IMR-90 (cell line): Measurements from ENCODE around the gene TBCD. TPM values are rescaled to one million over a fixed set of nuclear protein-coding genes. Genes with fewer than 3 reads are reported as not detected.

Experiments
- ATAC-seq: fragments of 200-7000 bp; cut with Tn5 transposase; 2 replicates; pipeline ENCODE4 v1.9.1; 2020; ENCODE audit warnings: low read depth, mild to moderate bottlenecking, moderate library complexity
- BruUV-seq: library from RNA; stranded (reverse); fragments of 400-500 nt; replicated peaks from 2 replicates; lab custom pipeline; 2021; lab: Mats Ljungman, UMichigan
- CTCF ChIA-PET: fragments of 300-600 bp; formaldehyde crosslinking; extraction: SDS; loops from one replicate; lab custom pipeline; 2021; ENCODE audit warnings: antibody characterized with exemption; lab: Yijun Ruan, JAX
- POLR2A ChIA-PET: fragments of 300-600 bp; sonication (Branson Sonifier 250); formaldehyde crosslinking; loops from one replicate; lab custom pipeline; 2022; ENCODE audit warnings: antibody characterized with exemption; ENCODE audit not compliant: unreplicated experiment; lab: Charles Lee
- DNase-seq: peaks from one replicate; pipeline ENCODE4 v3.0.0; 2013
- H2AFZ ChIP-seq: replicated peaks from 2 replicates; pipeline ENCODE3; 2013; ENCODE audit warnings: low read length, mild to moderate bottlenecking; ENCODE audit not compliant: poor library complexity
- H2AK5ac ChIP-seq: 2 replicates; pipeline ENCODE4 v1.6.1; 2013; ENCODE audit warnings: low read depth, low read length, inconsistent platforms
- H2AK9ac ChIP-seq: replicated peaks from 2 replicates; pipeline ENCODE3; 2013; ENCODE audit warnings: mild to moderate bottlenecking, low read depth, low read length, moderate library complexity; ENCODE audit not compliant: poor library complexity
- H2BK120ac ChIP-seq: 2 replicates; pipeline ENCODE4 v1.6.1; 2013; ENCODE audit warnings: low read depth, low read length, inconsistent platforms
- H2BK15ac ChIP-seq: 3 replicates; pipeline ENCODE4 v1.6.1; 2013; ENCODE audit warnings: low read depth, low read length, inconsistent platforms
- H2BK20ac ChIP-seq: 2 replicates; pipeline ENCODE4 v1.6.1; 2013; ENCODE audit warnings: low read depth, mild to moderate bottlenecking, inconsistent platforms, low read length, moderate library complexity
- H2BK5ac ChIP-seq: 2 replicates; pipeline ENCODE4 v1.6.1; 2013; ENCODE audit warnings: mild to moderate bottlenecking, low read depth, low read length, inconsistent platforms; ENCODE audit not compliant: poor library complexity, severe bottlenecking
- H3K14ac ChIP-seq: replicated peaks from 2 replicates; pipeline ENCODE4 v1.6.1; 2013; ENCODE audit warnings: low read depth, low read length, inconsistent platforms
- H3K18ac ChIP-seq: 2 replicates; pipeline ENCODE4 v1.6.1; 2013; ENCODE audit warnings: low read depth, low read length, control low read depth
- H3K23ac ChIP-seq: 2 replicates; pipeline ENCODE4 v1.6.1; 2013; ENCODE audit warnings: low read depth, low read length, inconsistent platforms
- H3K27ac ChIP-seq: 2 replicates; pipeline ENCODE4 v1.5.1; 2013; ENCODE audit warnings: mild to moderate bottlenecking, control low read depth, low read length; ENCODE audit not compliant: insufficient read depth
- H3K27me3 ChIP-seq: 2 replicates; pipeline ENCODE4 v1.6.1; 2013; ENCODE audit warnings: low read length; ENCODE audit not compliant: control insufficient read depth, insufficient read depth
- H3K36me3 ChIP-seq: 2 replicates; pipeline ENCODE4 v1.6.1; 2013; ENCODE audit warnings: low read length, mixed read lengths; ENCODE audit not compliant: control insufficient read depth, insufficient read depth
- H3K4ac ChIP-seq: 2 replicates; pipeline ENCODE4 v1.6.1; 2013; ENCODE audit warnings: low read depth, low read length, inconsistent platforms
- H3K4me1 ChIP-seq: 2 replicates; pipeline ENCODE4 v1.6.1; 2013; ENCODE audit warnings: low read length, mixed read lengths; ENCODE audit not compliant: control insufficient read depth, insufficient read depth
- H3K4me2 ChIP-seq: 2 replicates; pipeline ENCODE4 v1.6.1; 2013; ENCODE audit warnings: low read depth, mild to moderate bottlenecking, control low read depth, low read length, moderate library complexity
- H3K4me3 ChIP-seq: 2 replicates; pipeline ENCODE4 v1.5.1; 2013; ENCODE audit warnings: low read depth, mild to moderate bottlenecking, control low read depth, low read length, moderate library complexity; ENCODE audit not compliant: insufficient read depth
- H3K56ac ChIP-seq: 2 replicates; pipeline ENCODE4 v1.6.1; 2013; ENCODE audit warnings: low read length, inconsistent platforms; ENCODE audit not compliant: insufficient read depth; ENCODE audit errors: extremely low read depth
- H3K79me1 ChIP-seq, 2 experiments: 2 replicates each; pipeline ENCODE4 v1.6.1; 2013; ENCODE audit warnings: low read length in 2 of 2, inconsistent platforms in 1 of 2, low read depth in 1 of 2
- H3K9ac ChIP-seq: 2 replicates; pipeline ENCODE4 v1.6.1; 2013; ENCODE audit warnings: low read depth, low read length, control low read depth
- H3K9me1 ChIP-seq: 2 replicates; pipeline ENCODE4 v1.6.1; 2013; ENCODE audit warnings: low read length, inconsistent platforms; ENCODE audit not compliant: insufficient read depth
- H3K9me3 ChIP-seq: 2 replicates; pipeline ENCODE4 v1.6.1; 2013; ENCODE audit warnings: low read length; ENCODE audit not compliant: control insufficient read depth, insufficient read depth
- H4K20me1 ChIP-seq: 2 replicates; pipeline ENCODE4 v1.6.1; 2013; ENCODE audit warnings: low read length, inconsistent platforms; ENCODE audit not compliant: insufficient read depth
- H4K5ac ChIP-seq: 2 replicates; pipeline ENCODE4 v1.6.1; 2013; ENCODE audit warnings: mild to moderate bottlenecking, low read depth, low read length, control low read depth
- H4K8ac ChIP-seq, 2 experiments: 2 replicates each; pipeline ENCODE4 v1.6.1; 2013; ENCODE audit warnings: low read depth in 2 of 2, low read length in 2 of 2, control low read depth in 1 of 2, inconsistent platforms in 1 of 2
- H4K91ac ChIP-seq: 2 replicates; pipeline ENCODE4 v1.6.1; 2013; ENCODE audit warnings: low read depth, low read length, inconsistent platforms; ENCODE audit not compliant: insufficient read depth
- CHD1 ChIP-seq: IDR thresholded peaks from 2 replicates; pipeline ENCODE4 v1.6.1; 2012; ENCODE audit warnings: low read depth, low read length, improper control_type of control experiment
- RCOR1 ChIP-seq: IDR thresholded peaks from 2 replicates; pipeline ENCODE4 v1.6.1; 2012; ENCODE audit warnings: mild to moderate bottlenecking, low read length, improper control_type of control experiment; ENCODE audit not compliant: insufficient replicate concordance
- USF2 ChIP-seq: fragments of 150-350 bp; IDR thresholded peaks from 2 replicates; pipeline ENCODE4 v1.6.1; 2017; ENCODE audit warnings: mild to moderate bottlenecking, antibody characterized with exemption, low read length, low read depth
- WGBS, 2 experiments: methylation state at CpG; one replicate each; pipeline versions ENCODE4 v1.1.5 to v1.1.7; 2013; ENCODE audit warnings: missing lambda C conversion rate in 2 of 2; ENCODE audit not compliant: insufficient read length in 1 of 2; ENCODE audit errors: extremely low coverage in 2 of 2; 5-methylcytosine and 5-hydroxymethylcytosine counted together
- dilution Hi-C: fragments of 300-500 bp; cut with HindIII; formaldehyde crosslinking; loops from one replicate; pipeline ENCODE4 v1.14.3; 2018; ENCODE audit warnings: low sequenced_read_pairs; ENCODE audit not compliant: unreplicated experiment
- in situ Hi-C: fragments of 300-500 bp; cut with MboI; formaldehyde crosslinking; loops from 3 replicates; pipeline ENCODE4 v1.14.3; 2019; ENCODE audit warnings: low sequenced_read_pairs, inconsistent platforms, mixed read lengths
- intact Hi-C: fragments of 100-400 bp; cut with micrococcal nuclease; formaldehyde crosslinking; loops from 2 replicates; pipeline ENCODE4 v1.10.0; 2022
- polyA plus RNA-seq, 3 experiments: library from polyadenylated mRNA; depleted of rRNA; stranded (reverse); fragments of >200 nt; gene quantifications; 2 replicates each; pipeline ENCODE4 v1.2.3, GENCODE V29; 2012; ENCODE audit warnings: low replicate concordance in 1 of 3
- total RNA-seq: library from RNA; depleted of rRNA; stranded (reverse); fragments of >200 nt; gene quantifications from 2 replicates; pipeline ENCODE4 v1.2.3, GENCODE V29; 2012

The TBCD gene
- total and polyA plus RNA-seq, 2 of the 4 experiments (the other 2 are of a cell fraction): 21.9 to 54.5 TPM

DNA sequence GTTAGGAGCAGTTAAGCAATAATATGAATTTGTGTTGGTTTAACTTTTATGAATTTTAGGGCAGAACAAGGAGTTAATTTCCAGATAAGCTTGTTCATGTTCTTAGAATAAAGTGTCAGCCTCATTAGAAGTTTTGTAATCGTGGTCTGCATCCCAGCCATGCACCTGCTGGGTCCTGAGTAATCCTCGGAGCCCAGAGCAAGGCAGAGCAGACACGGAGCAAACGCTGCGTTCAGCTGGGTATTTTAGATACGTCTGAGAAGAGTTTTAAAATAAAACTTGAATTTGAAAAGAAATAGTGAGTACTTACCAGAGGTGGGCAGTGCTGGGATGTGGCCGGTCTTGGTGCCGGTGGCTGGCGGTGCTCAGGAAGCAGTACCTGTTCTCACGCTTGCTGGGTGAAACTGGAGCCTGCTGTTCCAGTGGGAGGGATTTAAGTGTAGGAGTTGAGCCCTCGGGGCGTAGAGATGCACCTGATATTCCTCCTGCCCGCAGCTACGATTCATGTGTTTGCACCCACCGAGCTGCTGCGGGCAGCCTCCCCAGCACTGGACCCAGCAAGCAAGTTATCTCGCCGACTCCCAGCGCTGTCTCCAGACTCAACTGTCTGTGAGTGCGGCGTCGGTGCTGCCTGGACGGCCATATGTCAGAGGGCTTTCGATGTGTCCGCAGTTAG lies 87.9 kb downstream of the TBCD start, which contains the start of gene ZNF750:
Gene ZNF750 (minus strand): TSS at position 406 of the 676 bp plus-strand sequence. CDS start 7,568 bp downstream, outside the sequence.
- no peak within 1 kb of the TSS for H3K4me3 ChIP-seq
- H3K9me3 ChIP-seq: no peaks in the 10 kb centered on the region
- H3K56ac ChIP-seq: no peak within 1 kb of the TSS
- H2AFZ ChIP-seq: no peak within 1 kb of the TSS
- no peak within 1 kb of the TSS for H3K4ac ChIP-seq
- H3K18ac ChIP-seq: no peak within 1 kb of the TSS
- no peaks in the 10 kb centered on the region for H3K27me3 ChIP-seq
- POLR2A ChIA-PET: no interaction called here
- WGBS, 2 experiments: 89% methylated on average over 13 of the region's 25 CpGs; no CpG with 5 or more reads in 1 of the 2 experiments
- H2AK5ac ChIP-seq: no peak within 1 kb of the TSS
- peaks cover 4% of the 10 kb centered on the region; the same call in 1 of the 2 replicates for H3K4me1 ChIP-seq
- no peak within 1 kb of the TSS for H3K4me2 ChIP-seq
- DNase-seq (no peak), ATAC-seq (no peak)
- H3K27ac ChIP-seq: no peak within 1 kb of the TSS
- no peak within 1 kb of the TSS for H3K14ac ChIP-seq
- no TSS peak for BruUV-seq
- H4K5ac ChIP-seq: no peak within 1 kb of the TSS
- no peak within 1 kb of the TSS for H2BK5ac ChIP-seq
- intact Hi-C loops (no loop called here), dilution Hi-C loops (no loop called here), in situ Hi-C loops (no loop called here)
- H3K23ac ChIP-seq: no peak within 1 kb of the TSS
- no peak for TF ChIP-seq RCOR1
- no peak for TF ChIP-seq USF2
- TF ChIP-seq CHD1: no peak
- no peak within 1 kb of the TSS for H2BK120ac ChIP-seq
- no peak within 1 kb of the TSS for H3K9ac ChIP-seq
- H3K36me3 ChIP-seq: 0 out of 2 replicates have a peak, but pooled peaks cover 3% of the 10 kb centered on the region
- H3K9me1 ChIP-seq: peaks cover 6% of the 10 kb centered on the region; the same call in 1 of the 2 replicates
- 0 out of 4 replicates have a peak, but pooled peaks cover 0 to 4% of the 10 kb centered on the region in 2 experiments for H3K79me1 ChIP-seq
- H4K20me1 ChIP-seq: no peaks in the 10 kb centered on the region
- no peak within 1 kb of the TSS for H4K8ac ChIP-seq
- H4K91ac ChIP-seq: no peak within 1 kb of the TSS
- H2BK20ac ChIP-seq: no peak within 1 kb of the TSS
- H2BK15ac ChIP-seq: no peak within 1 kb of the TSS
- CTCF ChIA-PET: no interaction called here
- no peak within 1 kb of the TSS for H2AK9ac ChIP-seq
